NCI-H2107 treated with DMSO at 0.1 percent for 48 hours (cell line): ENCODE results near the gene GPR157.

ENCODE experiments used
- DNase-seq: peaks from one replicate; lab custom pipeline; 2025; ENCODE audit not compliant: unreplicated experiment; lab: John Stamatoyannopoulos, UW

Gene GPR157

DNA sequence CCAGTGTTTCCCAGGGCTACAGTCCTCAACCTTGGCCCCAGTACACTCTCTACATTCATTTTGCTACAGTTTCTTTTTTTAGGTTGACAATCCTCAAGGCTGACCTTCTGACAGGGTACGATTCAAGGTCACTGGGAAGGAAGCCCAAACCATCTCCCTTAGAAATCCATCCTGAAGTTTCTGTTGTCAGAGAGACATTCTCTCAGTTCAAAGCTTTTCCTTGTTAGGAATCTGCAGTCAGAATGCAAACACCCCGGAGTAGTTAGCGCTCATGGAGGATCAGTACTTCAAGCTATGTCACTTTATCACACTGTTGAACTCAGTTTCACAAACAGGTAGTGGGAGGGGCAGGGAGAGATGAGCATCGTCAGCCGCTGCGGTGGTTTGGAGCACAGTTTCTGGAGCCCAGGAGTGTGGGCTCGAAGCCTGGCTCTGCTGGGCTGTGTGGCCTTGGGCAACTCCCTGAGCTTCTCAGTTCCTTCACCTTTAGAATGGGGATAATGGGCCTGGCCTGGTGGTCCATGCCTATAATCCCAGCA lies 63.6 kb downstream of the GPR157 start:
- DNase-seq: no peak

GRCh38 chr1:9062846-9063245 lies 66.1 kb downstream of the GPR157 start:
- no peak for DNase-seq

DNA sequence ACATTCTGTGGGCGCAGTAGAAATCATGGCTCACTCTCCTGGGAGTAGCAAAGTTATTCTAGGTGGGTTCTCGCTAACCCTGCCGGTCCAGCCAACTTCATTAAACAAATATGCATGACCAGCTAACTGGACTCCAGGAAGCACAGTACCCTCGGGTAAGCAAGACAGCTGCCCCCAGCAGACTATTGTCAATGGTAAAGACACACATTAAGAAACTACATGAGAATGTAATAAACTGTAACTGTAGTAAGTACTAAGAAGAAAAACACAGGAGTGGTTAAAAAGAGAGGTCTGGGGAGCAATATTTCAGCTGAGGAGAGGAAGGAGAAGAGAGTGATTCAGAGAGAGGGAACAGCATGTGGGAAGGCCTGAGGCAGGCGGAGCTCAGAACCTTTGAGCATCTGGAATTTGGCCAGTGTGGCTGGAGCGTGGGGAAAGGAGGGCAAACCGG lies 66.9 kb downstream of the GPR157 start:
- DNase-seq: no peak

DNA sequence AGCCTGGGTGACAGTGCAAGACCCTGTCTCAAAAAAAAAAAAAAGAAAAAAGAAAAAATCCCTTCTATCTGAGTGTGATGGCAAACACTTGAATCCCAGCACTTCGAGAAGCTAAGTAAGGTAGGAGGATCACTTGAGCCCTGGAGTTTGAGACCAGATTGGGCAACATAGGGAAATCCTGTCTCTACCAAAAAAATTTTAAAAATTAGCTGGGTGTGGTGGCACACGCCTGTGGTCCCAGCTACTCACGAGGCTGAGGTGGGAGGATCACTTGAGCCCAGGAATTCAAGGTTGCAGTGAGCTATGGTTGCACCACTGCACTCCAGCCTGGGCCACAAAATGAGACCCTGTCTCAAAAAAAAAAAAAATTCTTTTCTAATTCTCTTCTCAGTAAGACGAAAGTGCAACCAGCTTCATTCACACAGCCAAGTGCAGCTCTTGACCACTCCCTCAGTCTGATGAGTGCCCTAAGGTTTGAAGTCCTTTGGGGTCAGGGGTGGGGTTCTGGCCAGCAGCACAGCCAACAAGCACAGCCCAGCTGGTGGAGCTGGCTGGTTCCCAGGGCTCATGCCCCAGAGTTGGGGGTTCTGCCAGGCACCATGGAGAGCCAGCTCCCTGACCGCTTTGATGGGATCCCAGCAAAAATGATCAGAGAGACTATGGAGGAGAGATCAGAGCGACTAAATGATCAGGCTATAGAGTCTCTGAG lies 67.5 kb downstream of the GPR157 start:
- no peak for DNase-seq

DNA sequence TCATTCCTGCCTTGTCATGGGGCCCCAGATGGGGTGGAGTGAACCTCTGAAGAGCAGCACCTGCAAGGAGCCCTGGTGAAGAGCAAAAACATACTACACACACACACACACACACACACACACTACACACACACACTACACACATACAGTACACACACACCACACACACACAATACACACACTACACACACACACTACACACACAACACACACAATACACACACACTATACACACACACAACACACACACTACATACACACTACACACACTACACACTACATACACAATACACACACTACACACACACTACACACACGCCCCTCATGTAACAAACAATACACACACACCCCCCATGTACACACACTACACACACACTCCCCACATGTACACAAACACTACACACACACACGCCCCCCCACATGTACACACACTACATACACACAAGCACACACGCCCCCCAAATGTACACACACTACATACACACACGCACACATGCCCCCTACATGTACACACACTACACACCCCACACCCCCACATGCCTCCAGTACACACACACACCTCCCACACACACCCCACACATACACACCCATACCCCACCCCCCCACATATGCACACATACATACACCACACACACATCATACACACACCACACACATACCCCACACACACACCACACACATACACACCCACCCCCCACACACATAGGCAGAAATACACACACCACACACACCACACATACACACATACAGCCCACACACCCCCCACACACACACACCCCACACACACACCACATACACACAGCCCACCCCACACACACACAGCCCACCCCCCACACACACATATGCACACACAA lies 68.8 kb downstream of the GPR157 start:
- no peak for DNase-seq

- no peak for DNase-seq
Measured at GRCh38 chr1:9058465-9058864, 70.4 kb downstream of the GPR157 start.

GRCh38 chr1:9057851-9058250 lies 71.1 kb downstream of the GPR157 start:
- no peak for DNase-seq

GRCh38 chr1:9052272-9053049 lies 76.4 kb downstream of the GPR157 start:
- no peak for DNase-seq

DNA sequence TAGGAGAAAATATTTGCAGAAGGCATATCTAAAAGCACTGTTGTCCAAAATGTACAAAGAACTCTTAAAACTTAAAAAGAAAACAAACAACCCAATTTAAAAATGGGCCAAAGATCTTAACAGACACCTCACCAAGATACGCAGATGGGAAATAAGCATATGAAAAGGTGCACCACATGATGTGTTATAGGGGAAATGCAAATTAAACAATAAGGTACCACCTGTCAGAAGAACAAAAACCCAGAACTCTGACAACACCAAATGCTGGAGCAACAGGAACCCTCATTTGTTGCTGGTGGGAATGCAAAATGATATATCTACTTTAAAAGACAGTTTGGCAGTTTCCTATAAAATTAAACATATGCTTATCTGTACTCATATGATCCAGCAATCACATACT lies 77.5 kb downstream of the GPR157 start:
- no peak for DNase-seq

GRCh38 chr1:9050803-9051202 lies 78.1 kb downstream of the GPR157 start:
- no peak for DNase-seq
